GM18520 (cell line): Measurements from ENCODE around the gene HSD17B2.

Experiments
- ATAC-seq: cut with Tn5 transposase; IDR thresholded peaks from one replicate; pipeline ENCODE4 v1.9.1; 2021; ENCODE audit not compliant: unreplicated experiment

Gene HSD17B2

GRCh38 chr16:82047374-82047773 is 12.3 kb downstream of the HSD17B2 start:
- no peak for ATAC-seq

DNA sequence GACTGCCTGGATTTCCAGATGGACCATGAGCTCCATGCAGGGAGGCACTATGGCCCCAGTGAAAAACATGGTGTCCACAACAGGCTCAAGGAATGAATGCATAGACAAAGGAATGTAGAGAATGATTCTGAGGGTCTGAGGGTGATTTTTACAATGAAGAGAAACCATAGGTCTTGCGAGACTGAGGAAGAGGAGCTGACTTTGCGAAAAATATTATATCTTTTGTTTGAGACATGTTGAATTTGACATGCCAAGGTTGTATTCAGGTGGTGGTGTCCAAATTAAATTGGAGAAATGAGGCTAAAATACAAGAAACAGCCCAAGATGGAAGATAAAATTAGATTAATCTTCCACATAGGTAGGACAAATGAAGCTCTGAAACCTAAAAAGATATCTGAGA is 12.7 kb downstream of the HSD17B2 start:
- no peak for ATAC-seq

DNA sequence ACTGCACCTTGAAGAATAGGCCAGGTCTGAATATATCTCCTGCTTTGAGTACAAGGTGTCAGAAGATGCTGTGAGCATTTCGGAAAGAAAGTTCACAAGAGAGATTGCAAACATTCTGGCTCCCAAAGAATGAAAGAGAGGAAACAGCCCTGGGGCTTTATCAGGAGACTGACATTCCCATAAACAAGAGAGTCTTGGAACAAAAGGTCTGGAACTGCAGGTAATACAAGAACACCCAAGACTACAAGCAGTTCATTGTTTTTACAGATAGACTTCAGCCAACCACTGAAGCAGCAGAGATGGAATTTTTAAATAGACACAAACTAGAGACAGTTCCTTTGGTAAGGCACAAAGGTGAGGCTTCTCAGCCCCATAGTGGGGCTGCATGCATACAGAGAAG is 14.4 kb downstream of the HSD17B2 start:
- ATAC-seq: no peak

- no peak for ATAC-seq
Measured at GRCh38 chr16:82050506-82050905, 15.5 kb downstream of the HSD17B2 start.

- ATAC-seq: no peak
Measured at GRCh38 chr16:82050909-82051357, 15.9 kb downstream of the HSD17B2 start.

- ATAC-seq: no peak
Measured at GRCh38 chr16:82051656-82052055, 16.6 kb downstream of the HSD17B2 start.

GRCh38 chr16:82055117-82055516 is 20.1 kb downstream of the HSD17B2 start:
- ATAC-seq: no peak

- no peak for ATAC-seq
Measured at GRCh38 chr16:82055728-82056549, 20.9 kb downstream of the HSD17B2 start.

- no peak for ATAC-seq
Measured at GRCh38 chr16:82056550-82056896, 21.5 kb downstream of the HSD17B2 start.

DNA sequence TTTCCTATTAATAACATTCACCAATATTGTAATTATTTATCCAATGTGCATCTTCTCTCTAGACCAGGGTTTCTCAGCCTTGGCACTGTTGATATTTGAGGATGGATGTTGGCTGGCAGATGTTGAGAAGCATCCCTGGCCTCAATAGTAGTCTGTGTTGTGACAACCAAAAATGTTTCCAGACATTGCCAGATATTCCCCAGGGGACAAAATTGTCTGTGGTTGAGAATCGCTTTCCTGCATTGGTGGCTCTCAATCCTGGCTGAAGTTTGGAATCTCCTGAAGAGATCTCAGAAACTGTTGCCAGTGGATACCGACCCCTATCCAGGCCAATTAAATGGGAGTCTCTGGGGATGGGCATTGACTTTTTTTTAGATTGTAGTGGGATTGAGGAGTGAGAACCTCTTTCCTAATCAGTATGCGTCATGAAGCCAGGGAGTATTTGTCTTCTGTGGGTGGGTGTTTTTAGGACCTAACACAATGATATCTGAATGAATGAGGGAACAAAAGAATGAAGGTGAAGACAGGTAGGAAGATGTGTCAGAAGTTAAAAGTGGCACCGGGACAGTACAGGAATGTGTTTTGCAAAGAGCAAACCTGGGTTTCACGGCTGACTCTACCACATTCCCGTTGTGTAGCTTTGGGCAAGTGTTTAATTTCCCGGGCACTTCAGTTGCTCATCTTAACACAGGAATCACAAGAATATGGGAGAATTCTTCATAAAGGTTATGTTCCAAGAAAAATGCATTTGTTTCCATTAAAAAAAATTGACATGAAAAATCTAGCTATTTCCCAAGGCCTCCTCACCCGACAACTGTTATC is 24.3 kb downstream of the HSD17B2 start:
- ATAC-seq: no peak

GRCh38 chr16:82059983-82060421 is 24.9 kb downstream of the HSD17B2 start:
- no peak for ATAC-seq

DNA sequence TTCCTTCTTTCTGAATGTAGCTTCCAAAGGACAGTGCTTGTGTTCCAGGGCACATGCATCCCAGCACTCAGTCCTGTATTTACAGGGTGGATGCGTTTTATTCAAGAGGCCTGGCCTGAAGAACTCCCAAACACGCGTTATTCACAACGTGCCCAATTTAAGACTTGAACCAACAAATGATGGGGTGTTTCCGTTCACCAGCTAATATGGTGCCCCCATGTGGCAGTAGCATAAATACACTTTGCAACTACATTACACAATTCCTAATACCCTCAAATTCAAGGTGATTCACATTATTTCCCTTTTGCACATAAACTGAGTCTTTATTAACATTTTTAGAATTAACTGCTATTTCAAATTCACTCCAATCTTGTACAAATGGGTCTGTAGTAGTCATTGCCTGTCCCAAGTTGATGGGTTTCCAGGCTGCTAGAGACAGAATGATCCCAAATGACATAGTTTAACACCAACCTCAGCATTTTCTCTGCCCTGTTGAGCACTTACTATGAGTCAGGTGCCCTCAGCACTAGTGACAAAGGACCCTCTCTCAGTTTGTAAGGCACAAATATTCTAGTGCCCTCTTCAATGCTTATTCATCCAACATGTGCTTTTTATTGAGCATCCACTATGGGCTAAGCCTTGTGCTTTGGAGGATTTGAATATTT is 26.9 kb downstream of the HSD17B2 start:
- no peak for ATAC-seq

- no peak for ATAC-seq
Measured at GRCh38 chr16:82062645-82063058, 27.6 kb downstream of the HSD17B2 start.

DNA sequence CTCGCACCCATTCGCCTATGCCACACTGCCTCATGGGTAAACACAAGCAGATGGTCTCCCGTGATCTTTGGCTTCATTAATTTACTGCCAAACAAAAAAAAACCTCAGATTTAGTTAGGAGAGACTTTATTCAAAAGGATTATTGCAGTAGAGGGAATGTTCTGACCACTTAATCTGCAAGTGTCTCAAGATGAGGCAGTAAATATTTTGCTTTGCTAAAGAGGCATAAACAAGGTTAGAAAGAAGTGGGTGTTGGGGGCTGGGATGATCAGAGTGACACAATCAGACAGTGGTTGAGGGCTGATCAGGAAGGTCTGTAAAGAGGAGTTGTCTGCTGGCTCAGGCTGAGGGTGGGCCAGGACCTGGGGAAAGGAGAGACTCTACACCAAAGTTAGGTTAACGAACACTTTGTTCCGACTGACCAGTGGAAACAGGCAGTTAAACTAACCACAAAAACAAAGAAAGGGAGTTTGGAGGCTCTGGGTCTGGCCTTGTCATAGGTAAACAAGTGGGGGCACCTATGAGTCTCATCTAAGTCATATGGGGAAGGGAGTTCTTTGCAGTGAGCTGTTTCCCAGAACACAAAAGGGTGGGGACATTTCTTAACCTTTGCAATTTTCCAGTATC is 28.5 kb downstream of the HSD17B2 start:
- ATAC-seq: no peak

- no peak for ATAC-seq
Measured at GRCh38 chr16:82067042-82067803, 32.2 kb downstream of the HSD17B2 start.

- no peak for ATAC-seq
Measured at GRCh38 chr16:82067804-82068325, 32.8 kb downstream of the HSD17B2 start.

- no peak for ATAC-seq
Measured at GRCh38 chr16:82070656-82071369, 35.8 kb downstream of the HSD17B2 start.

- no peak for ATAC-seq
Measured at GRCh38 chr16:82071421-82071820, 36.4 kb downstream of the HSD17B2 start.

DNA sequence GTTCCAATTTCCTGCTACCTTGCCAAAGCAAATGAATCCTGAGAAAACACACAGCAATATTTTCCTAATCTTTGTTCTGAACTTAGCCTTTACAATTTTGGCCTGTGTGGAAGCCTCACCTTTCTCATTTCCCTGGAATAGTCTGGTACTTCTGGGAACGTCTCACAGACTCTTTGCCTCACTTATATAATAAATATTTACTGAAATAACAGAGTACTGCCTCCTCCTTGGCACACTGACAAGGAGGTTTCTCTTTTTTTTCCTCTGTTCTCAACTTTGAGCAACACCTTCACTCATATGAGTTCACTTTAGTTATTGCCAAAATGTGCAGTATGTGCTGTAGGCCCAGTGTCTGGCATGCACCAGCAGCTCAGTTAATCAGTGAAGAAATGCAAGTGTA is 37.3 kb downstream of the HSD17B2 start:
- no peak for ATAC-seq
